ENCODE results near the gene SAMMSON. TPM values are rescaled to one million over a fixed set of nuclear protein-coding genes. Genes with fewer than 3 reads are reported as not detected.

Gene SAMMSON
- polyA plus RNA-seq, 3 donors: not detected

- WGBS (ENCODE audit: insufficient coverage): no CpG with 5 or more reads among the region's 4 CpGs
- Mint-ChIP-seq H3K4me1 (peaks cover 20% of the 10 kb centered on the region), H3K27ac (peak overlapping the region in 1 of 7 donors; percentile 2), H3K36me3 (no peaks in the 10 kb centered on the region), H3K4me3 (no peak overlapping the region), H3K27me3 (ENCODE audit: low read depth in 3 of 3) (peaks cover 0 to 2% (median 0%) of the 10 kb centered on the region in 3 donors), H3K9me3 (peaks cover 0 to 14% (median 6%) of the 10 kb centered on the region in 7 donors)
- peaks cover 12 to 18% of the 10 kb centered on the region in 2 donors for H3K4me1 ChIP-seq (ENCODE audit: control insufficient read depth in 1 of 2, insufficient read depth in 2 of 2, low read length in 2 of 2)
- H4K20me1 ChIP-seq (ENCODE audit: insufficient read depth, low read length): no peaks in the 10 kb centered on the region
- H3K9me3 ChIP-seq (replicated peaks in 1 of 2; ENCODE audit: control insufficient read depth in 1 of 2, insufficient read depth in 1 of 2, low read length in 2 of 2): no peaks in the 10 kb centered on the region
- no peak overlapping the region for H3K4me3 ChIP-seq (replicated peaks in 1 of 3; ENCODE audit: low read depth in 2 of 3, low read length in 3 of 3)
- no peaks in the 10 kb centered on the region for H3K36me3 ChIP-seq (replicated peaks in 1 of 2; ENCODE audit: control insufficient read depth in 1 of 2, insufficient read depth in 2 of 2, low read length in 2 of 2)
- no peak overlapping the region for H2AFZ ChIP-seq (ENCODE audit: insufficient read depth, low read depth, low read length, poor library complexity, severe bottlenecking)
- intact Hi-C loops (cut with micrococcal nuclease): no loop called here
- no peak overlapping the region for H3K27ac ChIP-seq (ENCODE audit: low read depth in 1 of 2, low read length in 2 of 2)
- TF ChIP-seq CTCF (IDR thresholded peaks at IDR 0.05): no peak
- no peaks in the 10 kb centered on the region for H3K79me2 ChIP-seq (ENCODE audit: insufficient read depth, low read length)
- H3K9ac ChIP-seq (ENCODE audit: insufficient read depth, low read length, poor library complexity, severe bottlenecking): no peak overlapping the region
- H3K4me2 ChIP-seq (replicated peaks; ENCODE audit: extremely low read depth, low read length, poor library complexity, severe bottlenecking): peak overlapping the region; percentile 4
- peak in 2 of 3 donors; percentile 26 to 33 for DNase-seq
- no peaks in the 10 kb centered on the region for H3K27me3 ChIP-seq (ENCODE audit: control insufficient read depth in 2 of 2, insufficient read depth in 2 of 2, low read length in 2 of 2)
Measured at GRCh38 chr3:70006089-70006488, 6.6 kb downstream of the SAMMSON start.

DNA sequence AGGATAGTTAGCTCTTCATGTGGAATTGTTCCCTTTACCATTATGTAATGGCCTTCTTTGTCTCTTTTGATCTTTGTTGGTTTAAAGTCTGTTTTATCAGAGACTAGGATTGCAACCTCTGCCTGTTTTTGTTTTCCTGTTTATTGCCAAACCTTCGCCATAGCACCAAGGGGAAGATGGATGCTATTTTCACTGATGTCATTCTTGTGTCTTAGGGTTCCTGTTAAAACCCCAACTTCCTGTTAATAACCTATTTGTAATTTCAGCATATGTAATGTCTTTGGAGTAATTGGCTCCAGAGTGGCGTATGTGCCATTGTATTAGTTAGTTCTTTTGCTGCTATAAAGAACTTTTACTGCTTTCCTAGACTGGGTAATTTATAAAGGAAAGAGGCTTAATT is 10.8 kb downstream of the SAMMSON start:
- H3K4me1 ChIP-seq (ENCODE audit: control insufficient read depth in 1 of 2, insufficient read depth in 2 of 2, low read length in 2 of 2): peaks cover 11 to 16% of the 10 kb centered on the region in 2 donors
- intact Hi-C loops (cut with micrococcal nuclease): no loop called here
- H3K4me3 Mint-ChIP-seq: no peak overlapping the region
- no peaks in the 10 kb centered on the region for H3K36me3 ChIP-seq (replicated peaks in 1 of 2; ENCODE audit: control insufficient read depth in 1 of 2, insufficient read depth in 2 of 2, low read length in 2 of 2)
- peaks cover 17% of the 10 kb centered on the region for H3K4me1 Mint-ChIP-seq
- H3K27me3 ChIP-seq (ENCODE audit: control insufficient read depth in 2 of 2, insufficient read depth in 2 of 2, low read length in 2 of 2): no peaks in the 10 kb centered on the region
- no peak overlapping the region for H2AFZ ChIP-seq (ENCODE audit: insufficient read depth, low read depth, low read length, poor library complexity, severe bottlenecking)
- WGBS (ENCODE audit: insufficient coverage): no CpG with 5 or more reads among the region's 2 CpGs
- no peaks in the 10 kb centered on the region for H3K79me2 ChIP-seq (ENCODE audit: insufficient read depth, low read length)
- H3K4me2 ChIP-seq (replicated peaks; ENCODE audit: extremely low read depth, low read length, poor library complexity, severe bottlenecking): no peak overlapping the region
- H3K9ac ChIP-seq (ENCODE audit: insufficient read depth, low read length, poor library complexity, severe bottlenecking): no peak overlapping the region
- no peaks in the 10 kb centered on the region for H3K9me3 ChIP-seq (replicated peaks in 1 of 2; ENCODE audit: control insufficient read depth in 1 of 2, insufficient read depth in 1 of 2, low read length in 2 of 2)
- DNase-seq: peak; percentile 13 to 42 (median 24)
- H3K27ac ChIP-seq (ENCODE audit: low read depth in 1 of 2, low read length in 2 of 2): no peak overlapping the region
- no peak for TF ChIP-seq CTCF (IDR thresholded peaks at IDR 0.05)
- H3K36me3 Mint-ChIP-seq: no peaks in the 10 kb centered on the region
- peaks cover 0 to 2% (median 0%) of the 10 kb centered on the region in 3 donors for H3K27me3 Mint-ChIP-seq (ENCODE audit: low read depth in 3 of 3)
- H4K20me1 ChIP-seq (ENCODE audit: insufficient read depth, low read length): no peaks in the 10 kb centered on the region
- peak overlapping the region in 1 of 7 donors; percentile 83 for H3K27ac Mint-ChIP-seq
- peaks cover 0 to 13% (median 6%) of the 10 kb centered on the region in 7 donors for H3K9me3 Mint-ChIP-seq
- H3K4me3 ChIP-seq (replicated peaks in 1 of 3; ENCODE audit: low read depth in 2 of 3, low read length in 3 of 3): no peak overlapping the region
